GM06990 (cell line): Measurements from ENCODE around the gene CCDC197.
A peak's percentile ranks its signal among the peaks of the same experiment; 100 is the strongest.

Source experiments
- DNase-seq: peaks from one replicate; pipeline ENCODE4 v3.0.0-alpha.2; 2011; ENCODE audit not compliant: insufficient read length; ENCODE audit errors: extremely low read depth
- H3K27me3 ChIP-seq: replicated peaks from 2 replicates; pipeline ENCODE4 v1.6.0; 2011; ENCODE audit warnings: low read length; ENCODE audit not compliant: control insufficient read depth, insufficient read depth
- H3K36me3 ChIP-seq: 2 replicates; pipeline ENCODE4 v1.5.1; 2011; ENCODE audit warnings: low read length; ENCODE audit not compliant: control insufficient read depth, insufficient read depth
- H3K4me3 ChIP-seq: replicated peaks from 2 replicates; pipeline ENCODE4 v1.5.1; 2011; ENCODE audit warnings: low read depth, mild to moderate bottlenecking, control low read depth, low read length
- CTCF ChIP-seq: IDR thresholded peaks from 2 replicates; pipeline ENCODE4 v1.5.1; 2011; ENCODE audit warnings: low read length, control low read depth, mild to moderate bottlenecking, inconsistent platforms; ENCODE audit not compliant: insufficient read depth, poor library complexity, severe bottlenecking

CCDC197 gene

GRCh38 chr14:93997916-93998870 is 1.1 kb downstream of the CCDC197 start:
- H3K27me3 ChIP-seq = no peaks in the 10 kb centered on the region

GRCh38 chr14:93998871-93999403 is 1.8 kb downstream of the CCDC197 start:
- DNase-seq = no peak

More at GRCh38 chr14:93997916-93998870, 1.1 kb downstream of the CCDC197 start:
- no peak for TF ChIP-seq CTCF
- no peak overlapping the region for H3K4me3 ChIP-seq
- H3K36me3 ChIP-seq = no peaks in the 10 kb centered on the region
- DNase-seq = no peak

GRCh38 chr14:93999573-93999972 is 2.5 kb downstream of the CCDC197 start:
- Histone ChIP-seq H3K27me3 (peaks cover 2% of the 10 kb centered on the region), H3K4me3 (no peak overlapping the region), H3K36me3 (no peaks in the 10 kb centered on the region)
- peak; percentile 36 for TF ChIP-seq CTCF
- no peak for DNase-seq

More at GRCh38 chr14:93998871-93999403, 1.8 kb downstream of the CCDC197 start:
- no peaks in the 10 kb centered on the region for H3K36me3 ChIP-seq
- no peak overlapping the region for H3K4me3 ChIP-seq
- TF ChIP-seq CTCF = no peak
- H3K27me3 ChIP-seq = no peaks in the 10 kb centered on the region; the same call in 1 of the 2 replicates

- TF ChIP-seq CTCF = no peak
- DNase-seq = no peak
- Histone ChIP-seq H3K27me3 (peaks cover 2% of the 10 kb centered on the region), H3K36me3 (no peaks in the 10 kb centered on the region), H3K4me3 (no peak overlapping the region)
Measured at GRCh38 chr14:94000267-94000666, 3.2 kb downstream of the CCDC197 start.

- Histone ChIP-seq H3K27me3 (peaks cover 2% of the 10 kb centered on the region), H3K4me3 (no peak overlapping the region), H3K36me3 (no peaks in the 10 kb centered on the region)
- DNase-seq = no peak
- TF ChIP-seq CTCF = no peak
Measured at GRCh38 chr14:94001016-94001415, 3.9 kb downstream of the CCDC197 start.
